Keratinocyte (primary cell): Measurements from ENCODE around the gene LYPD6. TPM values are rescaled to one million over a fixed set of nuclear protein-coding genes. Genes with fewer than 3 reads are reported as not detected.

Source experiments
- DNase-seq: peaks from one replicate; pipeline ENCODE4 v3.0.0-alpha.2; 2011; ENCODE audit warnings: low read depth, missing footprints, low spot score
- FAIRE-seq: peaks from 2 replicates; lab custom pipeline; 2011; peaks lifted over from hg19 to GRCh38; lab: Jason Lieb, UNC
- H2AFZ ChIP-seq: 2 replicates; pipeline ENCODE4 v1.6.0; 2012; ENCODE audit warnings: low read length, control low read depth, inconsistent platforms; ENCODE audit not compliant: control insufficient read depth
- H3K27ac ChIP-seq: 2 replicates; pipeline ENCODE4 v1.5.1; 2011; ENCODE audit warnings: low read length; ENCODE audit not compliant: control insufficient read depth, insufficient read depth
- H3K27me3 ChIP-seq: 3 replicates; pipeline ENCODE4 v1.6.0; 2011; ENCODE audit warnings: low read length; ENCODE audit not compliant: control insufficient read depth, insufficient read depth; ENCODE audit errors: extremely low read depth
- H3K36me3 ChIP-seq, 2 experiments: 2 replicates in 1 of 2; 3 replicates in 1 of 2; pipeline ENCODE4 v1.5.1; 2011; ENCODE audit warnings: low read length in 2 of 2, mild to moderate bottlenecking in 1 of 2; ENCODE audit not compliant: control insufficient read depth in 2 of 2, insufficient read depth in 2 of 2; ENCODE audit errors: extremely low read depth in 1 of 2
- H3K4me1 ChIP-seq: 3 replicates; pipeline ENCODE4 v1.5.1; 2011; ENCODE audit warnings: low read length; ENCODE audit not compliant: control insufficient read depth, insufficient read depth; ENCODE audit errors: extremely low read depth
- H3K4me2 ChIP-seq: 3 replicates; pipeline ENCODE4 v1.6.0; 2011; ENCODE audit warnings: low read depth, low read length; ENCODE audit not compliant: control insufficient read depth, insufficient read depth; ENCODE audit errors: extremely low read depth
- H3K4me3 ChIP-seq, 3 experiments: fragments of 200-600 bp in 1 of 3; sonication (generic) in 1 of 3; 2 replicates in 2 of 3; 3 replicates in 1 of 3; pipeline ENCODE4 v1.5.1; 2011 to 2016; ENCODE audit warnings: low read length in 3 of 3, mild to moderate bottlenecking in 3 of 3, control low read depth in 2 of 3, inconsistent platforms in 1 of 3, low read depth in 1 of 3, mixed read lengths in 1 of 3, mixed run types in 1 of 3, moderate library complexity in 1 of 3; ENCODE audit not compliant: control insufficient read depth in 2 of 3, insufficient read depth in 2 of 3; ENCODE audit errors: extremely low read depth in 1 of 3
- H3K79me2 ChIP-seq: 2 replicates; pipeline ENCODE4 v1.6.0; 2012; ENCODE audit warnings: low read length; ENCODE audit not compliant: control insufficient read depth, insufficient read depth
- H3K9ac ChIP-seq: 3 replicates; pipeline ENCODE4 v1.6.0; 2011; ENCODE audit warnings: low read length; ENCODE audit not compliant: control insufficient read depth, insufficient read depth; ENCODE audit errors: extremely low read depth
- H3K9me1 ChIP-seq: 3 replicates; pipeline ENCODE4 v1.6.0; 2011; ENCODE audit warnings: low read length; ENCODE audit not compliant: control insufficient read depth, insufficient read depth; ENCODE audit errors: extremely low read depth
- H3K9me3 ChIP-seq: 2 replicates; pipeline ENCODE4 v1.5.1; 2012; ENCODE audit warnings: low read depth, low read length; ENCODE audit not compliant: control insufficient read depth
- H4K20me1 ChIP-seq: 3 replicates; pipeline ENCODE4 v1.6.0; 2011; ENCODE audit warnings: low read length; ENCODE audit not compliant: control insufficient read depth, insufficient read depth; ENCODE audit errors: extremely low read depth
- CTCF ChIP-seq, 3 experiments: IDR thresholded peaks in 1 of 3; conservative IDR thresholded peaks in 1 of 3; optimal IDR thresholded peaks in 1 of 3; 2 replicates in 2 of 3; 3 replicates in 1 of 3; pipeline versions ENCODE3 to v1.5.1; 2011; ENCODE audit warnings: low read length in 3 of 3, mild to moderate bottlenecking in 3 of 3, moderate library complexity in 2 of 3, control low read depth in 1 of 3, inconsistent platforms in 1 of 3; ENCODE audit not compliant: insufficient read depth in 2 of 3; ENCODE audit errors: extremely low read depth in 1 of 3
- EZH2 ChIP-seq: IDR thresholded peaks from one replicate; pipeline ENCODE4 v1.6.1; 2012; ENCODE audit warnings: inconsistent platforms, mild to moderate bottlenecking, low read length, moderate library complexity
- dilution Hi-C: fragments of 300-500 bp; cut with MboI; formaldehyde crosslinking; loops from one replicate; pipeline ENCODE4 v1.7.0; 2020; ENCODE audit warnings: low sequenced_read_pairs; ENCODE audit not compliant: extremely low pct_ligation_motif_present
- polyA plus RNA-seq, 5 experiments: library from polyadenylated mRNA; depleted of rRNA in 3 of 5; stranded (reverse) in 3 of 5; stranded (forward) in 1 of 5; unstranded in 1 of 5; fragments of >200 nt; gene quantifications; 1 replicate in 1 of 5; 2 replicates in 3 of 5; 3 replicates in 1 of 5; pipeline versions ENCODE4 v1.2.1 to v1.2.3, GENCODE V29; 2011 to 2012; ENCODE audit warnings: missing spikeins in 2 of 5, low read depth in 1 of 5, low replicate concordance in 1 of 5

Gene LYPD6
- polyA plus RNA-seq, 1 donor (not counting 4 experiments of a cell fraction or from before 2014, with no cell fraction given): 3.5 TPM

GRCh38 chr2:149465873-149466272 is 135.5 kb downstream of the LYPD6 start:
- TF ChIP-seq EZH2 (no peak), CTCF (optimal IDR thresholded peaks at IDR 0.05 in 1 of 3, IDR thresholded peaks at IDR 0.05 in 1 of 3, conservative IDR thresholded peaks at IDR 0.05 in 1 of 3; ENCODE audit: extremely low read depth in 1 of 3, insufficient read depth in 2 of 3, low read length in 3 of 3) (no peak)
- no peaks in the 10 kb centered on the region for H3K4me1 ChIP-seq
- no peak overlapping the region for H3K4me3 ChIP-seq
- no peaks in the 10 kb centered on the region for H3K9me3 ChIP-seq
- FAIRE-seq: no peak
- H3K27me3 ChIP-seq: no peaks in the 10 kb centered on the region
- H4K20me1 ChIP-seq: no peaks in the 10 kb centered on the region
- no peak overlapping the region for H3K9ac ChIP-seq
- H3K4me2 ChIP-seq: no peak overlapping the region
- H3K9me1 ChIP-seq: no peaks in the 10 kb centered on the region
- H3K79me2 ChIP-seq: no peaks in the 10 kb centered on the region
- no peak overlapping the region for H2AFZ ChIP-seq
- dilution Hi-C loops: no loop called here
- no peak for DNase-seq
- no peak overlapping the region for H3K27ac ChIP-seq
- no peaks in the 10 kb centered on the region for H3K36me3 ChIP-seq

DNA sequence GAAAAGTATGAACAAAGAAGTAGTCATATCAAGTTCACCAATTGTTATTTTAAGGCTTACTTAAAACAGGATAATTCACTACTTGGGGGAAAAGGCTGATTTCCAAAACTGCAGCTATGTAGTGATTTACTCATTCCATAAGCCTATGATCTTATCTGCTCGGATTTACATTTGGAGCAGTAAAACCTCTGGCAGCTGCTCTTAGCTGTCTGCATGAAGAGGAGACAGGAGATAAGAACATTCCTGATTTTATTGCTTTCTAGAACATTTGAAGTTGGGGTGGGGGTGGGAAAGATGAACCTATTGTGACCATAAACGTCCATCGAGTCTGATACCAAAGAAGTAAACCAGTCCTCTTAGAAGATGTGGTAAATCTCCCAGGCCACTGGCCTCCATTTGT is 136.2 kb downstream of the LYPD6 start:
- Histone ChIP-seq H3K9me1 (no peaks in the 10 kb centered on the region), H3K4me3 (no peak overlapping the region), H3K36me3 (no peaks in the 10 kb centered on the region), H3K4me1 (no peaks in the 10 kb centered on the region), H3K27me3 (no peaks in the 10 kb centered on the region), H3K27ac (no peak overlapping the region), H3K9me3 (no peaks in the 10 kb centered on the region), H3K79me2 (no peaks in the 10 kb centered on the region), H3K9ac (no peak overlapping the region), H2AFZ (no peak overlapping the region), H3K4me2 (no peak overlapping the region), H4K20me1 (no peaks in the 10 kb centered on the region)
- TF ChIP-seq EZH2 (no peak), CTCF (optimal IDR thresholded peaks at IDR 0.05 in 1 of 3, IDR thresholded peaks at IDR 0.05 in 1 of 3, conservative IDR thresholded peaks at IDR 0.05 in 1 of 3; ENCODE audit: extremely low read depth in 1 of 3, insufficient read depth in 2 of 3, low read length in 3 of 3) (no peak)
- no peak for DNase-seq
- no peak for FAIRE-seq
- dilution Hi-C loops: no loop called here
